HG02759 (cell line): ENCODE measurements around the gene UMAD1.

ENCODE experiments used
- ATAC-seq: cut with Tn5 transposase; IDR thresholded peaks from one replicate; pipeline ENCODE4 v1.9.1; 2021; ENCODE audit warnings: mild to moderate bottlenecking, moderate library complexity; ENCODE audit not compliant: unreplicated experiment

The UMAD1 gene

GRCh38 chr7:7687800-7688199 lies 47.2 kb downstream of the UMAD1 start:
- no peak for ATAC-seq

- ATAC-seq: no peak
These were observed 47.8 kb downstream of the UMAD1 start for GRCh38 chr7:7688310-7688709.

- no peak for ATAC-seq
These were observed 48.4 kb downstream of the UMAD1 start for GRCh38 chr7:7688956-7689355.

- ATAC-seq: no peak
These were observed 53.3 kb downstream of the UMAD1 start for GRCh38 chr7:7693881-7694280.

- no peak for ATAC-seq
These were observed 54.0 kb downstream of the UMAD1 start for GRCh38 chr7:7694542-7694941.

GRCh38 chr7:7695111-7695817 lies 54.7 kb downstream of the UMAD1 start:
- ATAC-seq: no peak

- ATAC-seq: no peak
These were observed 56.0 kb downstream of the UMAD1 start for GRCh38 chr7:7696458-7697119.

GRCh38 chr7:7698930-7699329 lies 58.4 kb downstream of the UMAD1 start:
- ATAC-seq: no peak

- no peak for ATAC-seq
These were observed 58.8 kb downstream of the UMAD1 start for GRCh38 chr7:7699380-7699779.

- ATAC-seq: no peak
These were observed 59.4 kb downstream of the UMAD1 start for GRCh38 chr7:7699970-7700369.

- no peak for ATAC-seq
These were observed 61.0 kb downstream of the UMAD1 start for GRCh38 chr7:7701527-7701926.

GRCh38 chr7:7702826-7703225 lies 62.3 kb downstream of the UMAD1 start:
- ATAC-seq: no peak

GRCh38 chr7:7703427-7703826 lies 62.9 kb downstream of the UMAD1 start:
- ATAC-seq: no peak

GRCh38 chr7:7704867-7705266 lies 64.3 kb downstream of the UMAD1 start:
- no peak for ATAC-seq

GRCh38 chr7:7705318-7705717 lies 64.8 kb downstream of the UMAD1 start:
- no peak for ATAC-seq

- peak; percentile 62 for ATAC-seq
These were observed 65.6 kb downstream of the UMAD1 start for GRCh38 chr7:7706101-7706511.

GRCh38 chr7:7706556-7707172 lies 66.1 kb downstream of the UMAD1 start:
- ATAC-seq: no peak

GRCh38 chr7:7707246-7707645 lies 66.7 kb downstream of the UMAD1 start:
- ATAC-seq: no peak

- ATAC-seq: no peak
These were observed 67.3 kb downstream of the UMAD1 start for GRCh38 chr7:7707806-7708205.

- ATAC-seq: no peak
These were observed 68.7 kb downstream of the UMAD1 start for GRCh38 chr7:7709291-7709690.

- no peak for ATAC-seq
These were observed 69.9 kb downstream of the UMAD1 start for GRCh38 chr7:7710469-7710868.

- ATAC-seq: no peak
These were observed 73.2 kb downstream of the UMAD1 start for GRCh38 chr7:7713730-7714129.
